Mesendoderm (in vitro differentiated cells): Measurements from ENCODE around the gene ALDH9A1.
"Not testable (repeated sequence)": the region's sequence is repeated elsewhere in the genome, so short reads cannot be mapped to it uniquely, and the experiment has no call there.

Experiments used
- DNase-seq: peaks from one replicate; pipeline ENCODE4 v3.0.0; 2013
- H2AK5ac ChIP-seq: 2 replicates; pipeline ENCODE4 v1.6.1; 2013; ENCODE audit warnings: low read length, inconsistent platforms
- H2BK120ac ChIP-seq: 2 replicates; pipeline ENCODE4 v1.6.1; 2013; ENCODE audit warnings: low read depth, mild to moderate bottlenecking, low read length, moderate library complexity, mixed read lengths
- H2BK15ac ChIP-seq: replicated peaks from 2 replicates; pipeline ENCODE4 v1.6.1; 2013; ENCODE audit warnings: low read depth, mild to moderate bottlenecking, moderate library complexity
- H2BK5ac ChIP-seq: 2 replicates; pipeline ENCODE4 v1.6.1; 2013; ENCODE audit warnings: low read length, inconsistent platforms
- H3K18ac ChIP-seq: 2 replicates; pipeline ENCODE4 v1.6.1; 2013; ENCODE audit warnings: mild to moderate bottlenecking, low read length, mixed read lengths
- H3K23ac ChIP-seq: one replicate; pipeline ENCODE4 v1.6.1; 2013; ENCODE audit warnings: low read length
- H3K27ac ChIP-seq: 2 replicates; pipeline ENCODE4 v1.5.1; 2013; ENCODE audit warnings: low read depth, mild to moderate bottlenecking, inconsistent platforms, low read length, moderate library complexity
- H3K27me3 ChIP-seq: 2 replicates; pipeline ENCODE4 v1.6.1; 2013; ENCODE audit warnings: low read length, control low read depth, mild to moderate bottlenecking, inconsistent platforms; ENCODE audit not compliant: insufficient read depth, poor library complexity
- H3K36me3 ChIP-seq: 2 replicates; pipeline ENCODE4 v1.6.1; 2013; ENCODE audit warnings: low read length, inconsistent platforms; ENCODE audit not compliant: control insufficient read depth, insufficient read depth
- H3K4ac ChIP-seq: one replicate; pipeline ENCODE4 v1.6.1; 2013; ENCODE audit warnings: low read depth, mild to moderate bottlenecking, low read length, moderate library complexity
- H3K4me1 ChIP-seq: 2 replicates; pipeline ENCODE4 v1.6.1; 2013; ENCODE audit warnings: low read depth, low read length, inconsistent platforms; ENCODE audit not compliant: control insufficient read depth
- H3K4me2 ChIP-seq: 2 replicates; pipeline ENCODE4 v1.6.1; 2013; ENCODE audit warnings: low read length
- H3K4me3 ChIP-seq: 2 replicates; pipeline ENCODE4 v1.5.1; 2013; ENCODE audit warnings: mild to moderate bottlenecking, low read length
- H3K56ac ChIP-seq: one replicate; pipeline ENCODE4 v1.6.1; 2013; ENCODE audit warnings: low read length
- H3K79me1 ChIP-seq: 2 replicates; pipeline ENCODE4 v1.6.1; 2013; ENCODE audit warnings: low read length, inconsistent platforms
- H3K79me2 ChIP-seq: 2 replicates; pipeline ENCODE4 v1.6.1; 2013; ENCODE audit warnings: mild to moderate bottlenecking, low read length; ENCODE audit not compliant: control insufficient read depth, insufficient read depth
- H3K9ac ChIP-seq: 2 replicates; pipeline ENCODE4 v1.6.1; 2013; ENCODE audit warnings: low read length, inconsistent platforms
- H4K5ac ChIP-seq: one replicate; pipeline ENCODE4 v1.6.1; 2013; ENCODE audit warnings: low read length
- H4K8ac ChIP-seq: one replicate; pipeline ENCODE4 v1.6.1; 2013; ENCODE audit warnings: low read depth, mild to moderate bottlenecking, control low read depth, low read length, moderate library complexity
- WGBS: extraction: QIAGEN DNeasy Blood & Tissue Kit; methylation state at CpG from one replicate; pipeline ENCODE4 v1.1.7; 2013; ENCODE audit warnings: low lambda C conversion rate, missing lambda C conversion rate; ENCODE audit not compliant: insufficient coverage; ENCODE audit errors: extremely low coverage; 5-methylcytosine and 5-hydroxymethylcytosine counted together

Gene ALDH9A1

DNA sequence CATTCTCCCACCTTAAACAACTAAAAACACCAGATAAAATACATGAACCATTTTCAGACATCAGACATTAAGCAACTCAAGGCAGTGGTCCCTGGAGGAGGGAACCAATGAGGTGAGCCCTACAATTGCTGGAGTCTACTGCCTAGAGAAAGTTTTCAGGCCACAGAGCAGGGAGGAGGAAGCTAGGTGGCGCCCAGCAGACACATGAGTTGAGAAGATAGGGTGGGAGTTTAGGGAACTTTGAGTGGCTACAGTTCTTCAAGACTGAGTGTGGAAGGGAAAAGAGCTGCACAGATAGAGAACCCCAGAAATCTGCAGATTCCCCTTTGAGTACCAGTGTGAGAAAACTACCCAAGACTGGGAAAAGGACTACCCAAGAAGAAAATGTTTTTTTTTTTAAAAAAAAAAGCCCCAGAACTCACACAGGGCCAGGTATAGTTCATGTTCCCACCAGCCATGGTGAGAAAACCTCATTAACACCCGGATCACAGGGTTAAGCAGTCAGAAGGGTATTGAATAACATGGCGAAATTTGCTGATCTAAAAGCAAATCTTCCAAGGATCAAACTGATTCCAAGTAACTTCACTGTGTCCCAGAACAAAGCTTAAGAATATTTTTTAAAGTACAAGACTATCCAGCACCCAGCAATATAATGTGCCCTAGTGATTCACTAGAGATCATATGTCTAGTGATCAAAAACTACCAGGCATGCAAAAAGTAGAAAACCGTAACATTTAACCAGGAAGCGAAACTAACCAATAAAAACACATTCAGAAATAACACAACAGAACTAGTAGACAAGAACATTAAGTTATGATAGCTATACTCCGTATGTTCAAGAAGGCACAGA lies 12.0 kb downstream of the ALDH9A1 start:
- Histone ChIP-seq H4K5ac (no peak overlapping the region), H2BK15ac (no peak overlapping the region), H2BK5ac (no peak overlapping the region), H3K4me2 (no peak overlapping the region), H3K4me1 (no peaks in the 10 kb centered on the region), H3K23ac (no peak overlapping the region), H3K79me1 (peaks cover 1% of the 10 kb centered on the region), H3K79me2 (peaks cover 5% of the 10 kb centered on the region), H3K4ac (no peak overlapping the region), H2AK5ac (no peak overlapping the region), H2BK120ac (no peak overlapping the region), H3K18ac (no peak overlapping the region), H3K27ac (no peak overlapping the region), H3K4me3 (no peak overlapping the region), H4K8ac (no peak overlapping the region), H3K9ac (no peak overlapping the region), H3K56ac (no peak overlapping the region), H3K36me3 (peaks cover 3% of the 10 kb centered on the region), H3K27me3 (no peaks in the 10 kb centered on the region)
- peak; percentile 69 for DNase-seq
- no CpG with 5 or more reads among the region's 6 CpGs for WGBS

DNA sequence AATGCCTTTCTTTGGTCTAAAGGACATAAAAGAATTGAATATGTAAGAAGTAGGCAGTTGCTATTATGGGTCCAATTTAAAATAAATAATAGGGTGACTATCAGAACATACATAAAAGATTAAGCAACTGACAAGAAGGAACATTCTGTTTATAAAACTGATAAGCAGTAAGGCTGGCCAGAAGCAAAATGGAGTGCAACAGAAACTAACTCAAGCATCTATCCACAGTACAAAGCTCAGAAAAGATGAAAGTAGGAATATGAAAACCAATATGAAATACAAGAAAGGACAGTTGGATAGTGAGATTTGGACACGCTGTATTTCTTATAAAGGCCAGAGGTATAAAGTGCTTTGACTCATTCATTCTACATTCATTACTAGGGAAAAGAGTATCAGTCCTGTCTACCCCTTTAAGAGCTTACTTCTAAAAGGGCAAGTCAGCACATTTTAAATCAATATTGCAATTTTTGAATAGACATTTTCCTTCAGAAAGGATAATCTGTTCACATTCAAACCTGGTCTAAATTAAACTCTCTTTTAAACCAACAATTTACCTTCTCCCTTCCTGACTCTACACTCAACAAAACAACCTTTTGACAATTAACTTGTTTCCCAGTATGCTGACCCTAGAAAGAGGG lies 14.4 kb downstream of the ALDH9A1 start:
- H3K36me3 ChIP-seq, result peaks cover 5% of the 10 kb centered on the region
- no peak overlapping the region for H3K4ac ChIP-seq
- DNase-seq, result no peak
- no peak overlapping the region for H2BK5ac ChIP-seq
- no peak overlapping the region for H3K27ac ChIP-seq
- no peaks in the 10 kb centered on the region for H3K27me3 ChIP-seq
- H3K4me1 ChIP-seq, result no peaks in the 10 kb centered on the region
- no peak overlapping the region for H3K4me2 ChIP-seq
- no peak overlapping the region for H3K4me3 ChIP-seq
- H3K56ac ChIP-seq, result no peak overlapping the region
- peaks cover 5% of the 10 kb centered on the region for H3K79me2 ChIP-seq
- no peak overlapping the region for H3K9ac ChIP-seq
- no peak overlapping the region for H2BK15ac ChIP-seq
- H2BK120ac ChIP-seq, result no peak overlapping the region
- no peak overlapping the region for H2AK5ac ChIP-seq
- H3K18ac ChIP-seq, result no peak overlapping the region
- H3K79me1 ChIP-seq, result peaks cover 1% of the 10 kb centered on the region
- WGBS, result no CpG with 5 or more reads among the region's 1 CpG
- H4K5ac ChIP-seq, result no peak overlapping the region
- H4K8ac ChIP-seq, result no peak overlapping the region
- H3K23ac ChIP-seq, result no peak overlapping the region

DNA sequence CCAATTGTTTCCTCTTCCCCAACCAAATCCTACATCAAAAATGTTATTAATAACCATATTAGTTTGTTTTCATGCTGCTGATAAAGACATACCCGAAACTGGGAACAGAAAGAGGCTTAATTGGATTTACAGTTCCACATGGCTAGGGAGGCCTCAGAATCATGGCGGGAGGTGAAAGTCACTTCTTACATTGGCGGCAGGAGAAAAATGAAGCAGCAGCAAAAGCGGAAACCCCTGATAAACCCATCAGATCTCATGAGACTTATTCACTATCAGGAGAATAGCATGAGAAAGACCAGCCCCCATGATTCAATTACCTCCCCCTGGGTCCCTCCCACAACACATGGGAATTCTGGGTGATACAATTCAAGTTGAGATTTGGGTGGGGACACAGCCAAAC lies 17.6 kb downstream of the ALDH9A1 start:
- H3K4me1 ChIP-seq, H3K4me3 ChIP-seq, H3K18ac ChIP-seq, H3K27me3 ChIP-seq, H4K5ac ChIP-seq, H3K4ac ChIP-seq, H2BK120ac ChIP-seq, H4K8ac ChIP-seq, H2BK5ac ChIP-seq, H3K79me2 ChIP-seq, H3K27ac ChIP-seq, H3K79me1 ChIP-seq, H3K9ac ChIP-seq, H3K4me2 ChIP-seq, DNase-seq, H3K23ac ChIP-seq, H2BK15ac ChIP-seq, H2AK5ac ChIP-seq, H3K36me3 ChIP-seq, H3K56ac ChIP-seq: not testable (repeated sequence)
- WGBS, result no CpG with 5 or more reads among the region's 4 CpGs

DNA sequence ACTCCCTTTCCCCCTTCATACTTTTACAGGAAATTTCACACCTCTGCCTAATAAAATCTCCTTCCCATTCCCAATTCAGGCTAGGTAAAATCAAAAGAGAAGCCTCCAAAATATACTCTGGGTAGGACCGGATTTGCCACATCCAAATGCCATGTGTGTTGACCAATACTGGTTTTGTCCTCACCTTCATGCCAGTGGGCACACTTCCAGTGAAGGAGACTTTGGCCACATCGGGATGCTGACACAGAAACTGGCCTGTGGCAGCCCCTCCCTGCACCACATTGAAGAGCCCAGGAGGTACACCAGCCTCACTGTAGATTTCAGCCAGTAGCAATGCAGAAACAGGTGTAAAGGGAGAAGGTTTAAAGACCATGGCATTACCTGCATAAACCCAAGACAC lies 18.1 kb downstream of the ALDH9A1 start:
- WGBS, result no CpG with 5 or more reads among the region's 2 CpGs
- Histone ChIP-seq H3K36me3 (peaks cover 5% of the 10 kb centered on the region), H3K4me1 (no peaks in the 10 kb centered on the region), H3K79me1 (no peaks in the 10 kb centered on the region), H3K79me2 (no peaks in the 10 kb centered on the region), H3K9ac (no peak overlapping the region), H2BK5ac (no peak overlapping the region), H4K5ac (no peak overlapping the region), H3K27me3 (no peaks in the 10 kb centered on the region), H3K23ac (no peak overlapping the region), H2BK15ac (no peak overlapping the region), H2BK120ac (no peak overlapping the region), H3K4ac (no peak overlapping the region), H3K56ac (no peak overlapping the region), H3K4me3 (no peak overlapping the region), H3K4me2 (no peak overlapping the region), H2AK5ac (no peak overlapping the region), H3K18ac (no peak overlapping the region), H3K27ac (no peak overlapping the region), H4K8ac (no peak overlapping the region)
- DNase-seq, result no peak

DNA sequence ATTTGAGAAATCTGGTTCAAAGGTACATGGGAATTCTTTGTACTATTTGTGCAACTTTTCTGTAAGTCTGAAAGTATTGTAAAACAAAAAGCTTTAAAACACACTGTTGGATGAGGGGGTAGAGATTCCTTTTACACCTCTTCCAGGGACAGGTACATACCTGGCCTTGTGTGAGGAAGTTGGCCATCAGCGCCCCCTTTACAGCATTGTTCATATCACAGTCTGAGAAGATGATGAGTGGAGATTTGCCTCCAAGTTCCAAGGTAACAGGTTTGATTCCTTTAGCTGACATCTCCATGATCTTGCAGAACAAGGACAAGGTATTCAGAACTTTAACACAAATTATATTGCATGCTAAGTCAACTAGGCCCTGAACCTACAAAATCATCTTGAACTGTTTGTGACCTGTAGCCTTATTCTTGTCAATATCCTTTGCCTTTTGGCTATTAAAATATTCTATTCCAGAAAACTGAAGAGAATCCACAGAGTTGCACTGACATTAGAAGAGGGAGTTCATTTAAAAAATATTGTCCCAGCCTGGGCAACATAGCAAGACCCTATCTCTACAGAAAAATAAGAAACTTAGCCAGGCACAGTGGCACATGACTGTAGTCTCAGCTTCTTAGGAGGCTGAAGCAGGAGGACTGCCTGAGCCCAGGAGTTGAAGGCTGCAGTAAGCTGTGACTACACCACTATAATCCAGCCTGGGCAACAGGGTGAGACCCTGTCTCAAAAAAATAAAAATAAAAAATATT lies 18.9 kb downstream of the ALDH9A1 start:
- no peak overlapping the region for H3K27ac ChIP-seq
- H3K4me3 ChIP-seq, result no peak overlapping the region
- H2BK120ac ChIP-seq, result no peak overlapping the region
- H3K18ac ChIP-seq, result no peak overlapping the region
- H3K4ac ChIP-seq, result no peak overlapping the region
- DNase-seq, result peak; percentile 30
- H3K79me2 ChIP-seq, result no peaks in the 10 kb centered on the region
- no CpG with 5 or more reads among the region's 1 CpG for WGBS
- no peaks in the 10 kb centered on the region for H3K4me1 ChIP-seq
- H3K36me3 ChIP-seq, result peaks cover 5% of the 10 kb centered on the region
- no peak overlapping the region for H4K8ac ChIP-seq
- no peak overlapping the region for H3K56ac ChIP-seq
- H4K5ac ChIP-seq, result no peak overlapping the region
- H3K4me2 ChIP-seq, result no peak overlapping the region
- no peak overlapping the region for H2AK5ac ChIP-seq
- H3K9ac ChIP-seq, result no peak overlapping the region
- no peak overlapping the region for H3K23ac ChIP-seq
- H3K79me1 ChIP-seq, result no peaks in the 10 kb centered on the region
- H2BK15ac ChIP-seq, result no peak overlapping the region
- H2BK5ac ChIP-seq, result no peak overlapping the region
- no peaks in the 10 kb centered on the region for H3K27me3 ChIP-seq
